Mucosa of rectum (tissue), 2 donors: Measurements from ENCODE around the gene TCHP.
A peak's percentile ranks its signal among the peaks of the same experiment; 100 is the strongest.

Experiments used
- H3K27ac ChIP-seq, 2 donors: one replicate each; pipeline ENCODE4 v1.7.0; 2013; ENCODE audit warnings: inconsistent platforms in 2 of 2, low read depth in 2 of 2, low read length in 2 of 2
- H3K27me3 ChIP-seq, 2 donors: one replicate each; pipeline ENCODE4 v1.7.0; 2013; ENCODE audit warnings: low read length in 2 of 2; ENCODE audit not compliant: control insufficient read depth in 2 of 2, insufficient read depth in 2 of 2
- H3K36me3 ChIP-seq, 2 donors: one replicate each; pipeline ENCODE4 v1.7.0; 2013; ENCODE audit warnings: low read length in 2 of 2; ENCODE audit not compliant: control insufficient read depth in 2 of 2, insufficient read depth in 2 of 2
- H3K4me1 ChIP-seq, 2 donors: one replicate each; pipeline ENCODE4 v1.7.0; 2013; ENCODE audit warnings: low read length in 2 of 2, mild to moderate bottlenecking in 1 of 2; ENCODE audit not compliant: control insufficient read depth in 2 of 2, insufficient read depth in 2 of 2
- H3K4me3 ChIP-seq, 2 donors: one replicate each; pipeline ENCODE4 v1.7.0; 2013; ENCODE audit warnings: low read length in 2 of 2
- H3K9ac ChIP-seq, 2 donors: one replicate each; pipeline ENCODE4 v1.7.0; 2013; ENCODE audit warnings: low read length in 2 of 2, low read depth in 1 of 2, mild to moderate bottlenecking in 1 of 2
- H3K9me3 ChIP-seq, 2 donors: one replicate each; pipeline ENCODE4 v1.7.0; 2013; ENCODE audit warnings: low read length in 2 of 2; ENCODE audit not compliant: control insufficient read depth in 2 of 2
- donor health status: healthy.
- donor health status: Normal muscosa, but diverticular disease.

Gene TCHP

DNA sequence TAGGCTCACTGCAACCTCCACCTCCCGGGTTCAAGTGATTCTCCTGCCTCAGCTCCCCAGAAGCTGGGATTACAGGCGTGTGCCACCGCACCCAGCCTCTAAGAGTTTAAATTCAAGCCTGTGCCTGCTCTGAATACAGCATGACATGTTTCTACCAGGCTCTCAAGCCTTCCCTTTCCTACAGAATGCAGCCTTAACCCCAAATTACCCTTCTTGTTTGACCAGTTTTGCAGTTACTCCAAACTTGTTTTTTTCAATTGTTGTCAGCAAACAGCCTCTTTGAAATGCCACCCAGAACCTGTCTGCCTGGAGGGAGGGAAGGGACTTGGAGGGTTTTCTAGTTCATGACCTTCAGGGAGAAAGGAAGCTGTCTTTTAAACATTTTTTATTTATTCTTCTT is 35.2 kb upstream of the TCHP start:
- H3K9me3 ChIP-seq = no peaks in the 10 kb centered on the region
- H3K27ac ChIP-seq = peak overlapping the region; percentile 75 to 86
- peak overlapping the region in 1 of 2 donors; percentile 16 for H3K4me3 ChIP-seq
- no peaks in the 10 kb centered on the region for H3K27me3 ChIP-seq
- H3K36me3 ChIP-seq = peaks cover 0 to 3% of the 10 kb centered on the region in 2 donors
- H3K4me1 ChIP-seq = peaks cover 32 to 47% of the 10 kb centered on the region in 2 donors
- H3K9ac ChIP-seq = peak overlapping the region in 1 of 2 donors; percentile 5

DNA sequence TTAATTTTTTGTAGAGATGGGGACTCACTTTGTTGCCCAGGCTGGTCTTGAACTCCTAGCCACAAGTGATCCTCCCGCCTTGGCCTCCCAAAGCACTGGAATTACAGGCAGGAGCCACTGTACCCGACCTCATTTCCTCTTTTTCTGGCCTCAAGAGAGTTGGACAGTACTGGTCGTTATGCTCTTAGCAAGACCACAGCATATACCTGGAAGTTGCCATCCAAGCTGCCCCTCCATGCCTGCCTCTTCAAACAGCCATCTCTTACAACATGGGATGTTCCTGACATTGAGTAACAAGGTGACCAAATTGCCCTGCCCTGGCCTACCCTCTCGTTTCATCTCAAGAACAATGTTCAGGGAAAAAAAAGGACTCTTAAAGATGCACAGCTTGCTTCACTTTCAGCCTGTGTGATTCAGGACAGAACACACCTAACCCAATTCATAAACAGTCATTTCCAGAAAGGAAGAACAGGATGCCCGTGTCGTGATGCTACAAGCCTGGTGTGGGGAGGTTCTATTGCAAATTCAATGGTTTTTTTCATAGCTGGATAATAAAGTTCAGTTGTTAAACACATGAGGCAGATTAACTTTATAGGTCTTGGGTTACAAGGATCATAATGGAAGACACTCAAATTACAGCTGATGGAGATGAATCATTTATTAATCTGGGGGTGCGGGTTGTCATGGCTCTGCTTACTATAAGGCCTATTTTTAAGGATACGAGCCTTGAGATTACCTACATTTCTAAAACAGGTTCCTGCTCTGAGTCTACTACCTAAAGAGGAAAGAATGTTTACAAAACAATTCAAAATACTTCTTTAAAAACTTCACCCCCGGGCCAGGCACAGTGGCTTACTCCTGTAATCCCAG is 31.7 kb upstream of the TCHP start:
- Histone ChIP-seq H3K27me3 (no peaks in the 10 kb centered on the region), H3K27ac (peak overlapping the region; percentile 69 to 77), H3K9ac (peak overlapping the region in 1 of 2 donors; percentile 40), H3K4me3 (no peak overlapping the region), H3K9me3 (no peaks in the 10 kb centered on the region), H3K4me1 (peaks cover 41 to 51% of the 10 kb centered on the region in 2 donors), H3K36me3 (peaks cover 0 to 2% of the 10 kb centered on the region in 2 donors)

DNA sequence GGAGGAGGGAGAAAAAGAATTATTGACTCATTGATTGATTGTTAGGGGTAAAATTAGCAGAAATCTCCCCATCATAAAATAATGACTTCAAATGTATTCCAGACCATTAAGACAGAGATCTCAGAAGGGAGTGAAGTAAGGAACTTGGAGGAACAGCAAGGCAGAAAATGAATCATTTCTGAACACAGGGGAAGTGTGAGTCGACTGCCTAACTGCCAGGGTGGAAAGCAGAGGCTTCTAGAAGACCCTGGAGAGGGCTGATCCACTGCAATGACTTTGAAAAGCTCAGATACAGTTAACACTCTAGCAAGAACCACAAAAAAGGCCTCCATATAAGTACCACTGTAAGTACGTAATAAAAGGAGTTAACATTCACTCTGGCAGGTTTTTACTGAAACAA is 29.4 kb upstream of the TCHP start:
- H3K4me1 ChIP-seq = peaks cover 42 to 49% of the 10 kb centered on the region in 2 donors
- no peak overlapping the region for H3K9ac ChIP-seq
- peaks cover 0 to 2% of the 10 kb centered on the region in 2 donors for H3K36me3 ChIP-seq
- H3K27me3 ChIP-seq = no peaks in the 10 kb centered on the region
- H3K9me3 ChIP-seq = no peaks in the 10 kb centered on the region
- peak overlapping the region; percentile 48 to 82 for H3K27ac ChIP-seq
- H3K4me3 ChIP-seq = no peak overlapping the region

DNA sequence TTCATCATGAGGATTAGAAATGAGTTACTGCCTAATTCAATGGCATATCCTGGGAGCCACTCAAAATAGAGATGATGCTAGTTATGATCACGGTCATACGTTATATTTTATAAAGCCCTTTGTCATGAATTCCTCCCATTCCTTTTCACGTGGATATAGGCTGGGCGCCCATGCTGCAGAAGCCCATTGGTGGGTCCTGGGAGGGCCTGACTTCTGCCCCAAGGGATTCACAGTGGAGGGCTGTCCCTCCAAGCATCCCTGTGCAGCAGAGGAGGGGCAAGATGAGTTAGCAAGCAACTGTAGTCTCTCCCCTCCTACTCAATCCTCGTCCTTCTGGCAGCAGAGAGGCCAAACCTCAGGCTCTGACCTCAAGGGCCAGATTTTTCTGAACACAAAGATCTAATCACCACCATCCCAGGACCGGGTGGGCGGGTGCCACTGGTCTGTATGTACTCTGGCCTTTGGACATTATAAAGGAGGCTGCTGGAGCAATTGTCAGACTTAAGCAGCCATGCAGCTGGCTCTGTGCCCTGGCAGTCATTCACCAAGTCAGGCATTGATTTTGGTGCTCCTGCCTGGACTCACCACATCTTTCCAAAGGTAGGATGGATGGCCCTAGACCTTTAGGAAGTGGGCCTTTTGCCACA is 28.3 kb upstream of the TCHP start:
- no peak overlapping the region for H3K4me3 ChIP-seq
- no peaks in the 10 kb centered on the region for H3K27me3 ChIP-seq
- H3K27ac ChIP-seq = peak overlapping the region; percentile 81 to 82
- peaks cover 0 to 2% of the 10 kb centered on the region in 2 donors for H3K36me3 ChIP-seq
- H3K9me3 ChIP-seq = no peaks in the 10 kb centered on the region
- peak overlapping the region in 1 of 2 donors; percentile 42 for H3K9ac ChIP-seq
- peaks cover 46 to 56% of the 10 kb centered on the region in 2 donors for H3K4me1 ChIP-seq

DNA sequence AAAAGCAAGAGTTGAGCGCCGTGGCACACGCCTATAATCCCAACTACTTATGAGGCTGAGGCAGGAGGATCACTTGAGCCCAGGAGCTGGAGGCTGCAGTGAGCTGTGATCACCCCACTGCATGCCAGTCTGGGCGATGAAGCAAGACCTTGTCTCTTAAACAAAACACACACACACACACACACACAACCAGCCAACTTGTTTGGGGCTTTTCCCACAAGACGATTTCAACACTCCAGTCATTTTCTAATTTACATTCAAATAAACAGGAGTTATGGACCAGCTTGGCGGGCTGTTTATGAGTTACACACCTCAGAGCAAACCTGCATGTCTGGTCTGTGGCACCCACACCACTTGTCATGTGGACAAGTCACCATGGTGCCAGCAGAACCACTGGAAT is 26.4 kb upstream of the TCHP start:
- H3K27me3 ChIP-seq = no peaks in the 10 kb centered on the region
- no peak overlapping the region for H3K4me3 ChIP-seq
- H3K36me3 ChIP-seq = peaks cover 0 to 2% of the 10 kb centered on the region in 2 donors
- H3K9ac ChIP-seq = no peak overlapping the region
- H3K9me3 ChIP-seq = no peaks in the 10 kb centered on the region
- H3K4me1 ChIP-seq = peaks cover 51 to 61% of the 10 kb centered on the region in 2 donors
- H3K27ac ChIP-seq = peak overlapping the region; percentile 0 to 39

DNA sequence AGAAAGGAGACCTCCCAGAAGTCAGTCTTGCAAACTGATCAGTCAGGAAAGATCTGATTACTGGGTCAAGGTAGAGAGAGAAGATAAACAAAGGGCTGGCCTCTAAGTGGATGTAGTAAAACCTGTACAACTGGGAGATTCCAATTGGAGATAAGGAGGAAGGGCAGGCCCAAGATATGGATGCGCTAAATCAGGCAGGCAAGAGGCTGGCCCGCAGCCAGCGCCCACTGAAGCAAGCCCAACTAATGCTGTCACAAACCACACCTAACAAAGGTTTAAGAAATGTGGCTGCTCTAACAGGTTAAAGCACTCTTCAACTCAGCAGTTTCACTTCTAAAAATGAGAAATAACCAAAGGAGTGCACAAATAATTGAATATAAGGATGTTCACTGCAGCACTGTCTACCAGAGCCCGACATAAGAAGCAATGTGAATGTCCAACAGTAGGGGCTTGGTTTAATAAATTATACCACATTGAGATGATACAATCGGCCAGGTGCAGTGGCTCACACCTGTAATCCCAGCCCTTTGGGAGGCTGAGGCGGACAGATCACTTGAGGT is 24.4 kb upstream of the TCHP start:
- peak overlapping the region; percentile 41 to 51 for H3K9ac ChIP-seq
- peaks cover 58 to 70% of the 10 kb centered on the region in 2 donors for H3K4me1 ChIP-seq

DNA sequence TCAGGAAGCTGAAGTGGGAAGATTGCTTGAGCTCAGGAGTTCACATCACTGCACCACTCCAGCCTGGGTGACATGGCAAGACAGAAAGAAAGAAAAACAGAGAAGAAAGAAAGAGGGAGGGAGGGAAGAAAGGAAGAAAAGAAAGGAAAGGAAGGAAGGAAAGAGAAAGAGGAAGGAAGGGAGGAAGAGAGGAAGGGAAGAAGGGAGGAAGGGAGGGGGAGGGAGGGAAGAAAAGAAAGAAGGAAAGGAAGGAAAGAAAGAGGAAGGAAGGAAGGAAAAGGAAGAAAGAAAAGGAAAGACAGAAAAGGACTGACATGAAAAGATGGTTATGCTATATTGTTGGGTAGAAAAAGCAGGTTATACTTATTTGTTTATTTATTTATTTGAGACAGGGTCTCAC is 23.7 kb upstream of the TCHP start:
- Histone ChIP-seq H3K27me3 (no peaks in the 10 kb centered on the region), H3K4me1 (peaks cover 57 to 68% of the 10 kb centered on the region in 2 donors), H3K27ac (peak overlapping the region; percentile 83 to 84), H3K36me3 (peaks cover 0 to 2% of the 10 kb centered on the region in 2 donors), H3K9me3 (no peaks in the 10 kb centered on the region), H3K4me3 (no peak overlapping the region), H3K9ac (peak overlapping the region in 1 of 2 donors; percentile 51)

More for the DNA sequence above, 24.4 kb upstream of the TCHP start:
- Histone ChIP-seq H3K4me3 (peak overlapping the region; percentile 44 to 50), H3K36me3 (peaks cover 0 to 2% of the 10 kb centered on the region in 2 donors), H3K9me3 (no peaks in the 10 kb centered on the region), H3K27ac (peak overlapping the region; percentile 84 to 90), H3K27me3 (no peaks in the 10 kb centered on the region)

DNA sequence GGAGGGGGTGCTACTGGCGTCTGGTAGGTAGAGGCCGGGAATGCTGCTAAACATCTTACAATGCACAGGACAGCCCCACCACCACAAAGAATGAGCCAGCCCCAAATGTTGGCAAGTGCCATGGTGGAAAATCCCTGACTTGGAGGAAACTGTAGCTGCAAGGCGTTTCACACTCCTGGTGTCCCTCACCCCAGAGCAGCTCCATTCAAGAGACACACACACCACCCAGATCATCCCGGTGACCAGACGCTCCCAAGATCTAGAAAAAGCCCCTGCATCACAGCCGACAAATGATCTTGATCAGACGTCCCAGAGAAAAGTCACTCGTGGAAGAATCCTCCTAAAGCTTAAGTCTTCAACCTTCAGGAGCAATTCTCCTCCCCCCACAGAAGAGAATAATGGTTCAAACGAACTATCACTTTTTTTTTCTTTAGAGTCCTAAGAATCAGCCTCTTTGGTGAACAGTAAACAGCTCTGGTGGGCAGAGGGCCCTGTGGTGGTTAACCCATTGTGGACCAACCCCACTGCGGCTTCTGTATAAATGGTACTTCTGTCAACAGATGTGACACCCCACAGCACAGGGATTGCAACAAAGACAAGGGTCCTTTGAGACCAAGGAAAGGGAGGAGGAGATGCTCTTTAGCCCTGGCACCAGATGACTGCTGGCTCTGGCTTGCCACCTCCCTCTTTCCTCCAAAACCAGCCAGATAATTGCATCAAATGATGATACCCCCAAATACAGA is 22.4 kb upstream of the TCHP start:
- Histone ChIP-seq H3K4me1 (peaks cover 45 to 55% of the 10 kb centered on the region in 2 donors), H3K9me3 (no peaks in the 10 kb centered on the region), H3K9ac (no peak overlapping the region), H3K27ac (no peak overlapping the region), H3K4me3 (no peak overlapping the region), H3K27me3 (no peaks in the 10 kb centered on the region), H3K36me3 (no peaks in the 10 kb centered on the region)

DNA sequence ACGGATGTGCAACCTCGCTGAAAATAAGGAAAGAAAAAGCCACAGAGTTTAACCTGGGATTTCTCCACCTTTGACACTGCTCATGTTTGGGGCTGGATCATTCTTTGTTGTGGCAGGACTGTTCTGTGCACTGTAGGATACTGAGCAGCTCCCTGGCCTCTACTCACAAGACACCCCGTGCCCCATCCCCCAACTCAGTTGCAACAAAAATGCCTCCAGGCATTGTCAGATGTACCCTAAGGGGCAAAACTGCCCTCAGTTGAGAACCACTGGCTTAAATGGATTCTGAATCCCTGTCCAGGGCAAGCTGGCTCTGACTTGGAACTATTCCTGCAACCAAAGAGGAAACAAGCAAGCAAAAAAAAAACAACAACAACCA is 21.8 kb upstream of the TCHP start:
- H3K9me3 ChIP-seq = no peaks in the 10 kb centered on the region
- no peaks in the 10 kb centered on the region for H3K27me3 ChIP-seq
- peak overlapping the region in 1 of 2 donors; percentile 98 for H3K4me3 ChIP-seq
- H3K36me3 ChIP-seq = no peaks in the 10 kb centered on the region
- H3K4me1 ChIP-seq = peaks cover 43 to 52% of the 10 kb centered on the region in 2 donors
- peak overlapping the region in 1 of 2 donors; percentile 85 for H3K9ac ChIP-seq
- no peak overlapping the region for H3K27ac ChIP-seq
